GM12891 (cell line): ENCODE measurements around the gene TBC1D10B.

Source experiments
- PAX5 ChIP-seq: IDR thresholded peaks from 2 replicates; pipeline ENCODE4 v1.6.1; 2011; ENCODE audit warnings: low read length, moderate library complexity, mild to moderate bottlenecking; ENCODE audit not compliant: insufficient read depth, severe bottlenecking
- POLR2A ChIP-seq: IDR thresholded peaks from 2 replicates; pipeline ENCODE4 v1.6.1; 2011; ENCODE audit warnings: low read depth, low read length, control low read depth
- POLR2AphosphoS5 ChIP-seq: IDR thresholded peaks from 2 replicates; pipeline ENCODE4 v1.6.1; 2011; ENCODE audit warnings: low read depth, low read length, control low read depth
- TAF1 ChIP-seq: IDR thresholded peaks from 2 replicates; pipeline ENCODE4 v1.6.1; 2011; ENCODE audit warnings: low read depth, low read length, control low read depth

DNA sequence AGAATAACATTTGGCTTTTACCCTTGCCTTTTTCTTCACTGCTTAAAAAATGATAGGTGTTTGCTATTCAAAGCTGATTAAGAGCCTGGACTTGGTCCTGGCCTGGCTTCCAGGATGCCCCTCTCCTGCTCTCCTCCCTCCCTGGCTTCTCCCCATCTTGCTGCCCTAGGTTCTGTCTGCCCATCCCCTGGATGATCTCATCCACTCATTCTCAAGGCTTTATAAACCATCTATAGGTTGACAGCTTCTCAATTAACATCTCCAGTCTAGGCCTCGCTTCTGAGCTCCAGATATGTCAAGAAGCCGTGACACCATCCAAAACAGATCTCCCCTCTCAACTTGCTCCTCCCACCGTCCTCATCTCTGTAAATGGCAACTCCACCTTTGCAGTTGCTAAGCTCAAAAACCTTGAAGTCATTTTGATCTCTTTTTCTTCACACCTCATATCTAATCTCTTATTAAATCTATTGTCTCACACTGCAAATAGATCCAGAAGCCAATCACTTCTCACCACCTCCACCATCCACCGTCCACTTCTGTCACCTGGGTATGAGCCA is 45.8 kb upstream of the TBC1D10B start:
- TF ChIP-seq POLR2AphosphoS5, result no peak
- no peak for TF ChIP-seq TAF1
- no peak for TF ChIP-seq POLR2A
- TF ChIP-seq PAX5, result no peak
